Muscle layer of colon (tissue), 2 donors: ENCODE results near the gene TRIM45.

Source experiments
- H3K27ac ChIP-seq: one replicate; pipeline ENCODE4 v1.7.0; 2013; ENCODE audit warnings: low read depth, mild to moderate bottlenecking, low read length, moderate library complexity
- H3K27me3 ChIP-seq, 2 donors: one replicate each; pipeline ENCODE4 v1.7.0; 2013; ENCODE audit warnings: low read length in 2 of 2, mild to moderate bottlenecking in 2 of 2; ENCODE audit not compliant: insufficient read depth in 2 of 2, control insufficient read depth in 1 of 2
- H3K36me3 ChIP-seq: one replicate; pipeline ENCODE4 v1.7.0; 2013; ENCODE audit warnings: mild to moderate bottlenecking, low read length; ENCODE audit not compliant: insufficient read depth
- H3K4me1 ChIP-seq: one replicate; pipeline ENCODE4 v1.7.0; 2013; ENCODE audit warnings: mild to moderate bottlenecking, low read length; ENCODE audit not compliant: insufficient read depth
- H3K4me3 ChIP-seq, 2 donors: one replicate each; pipeline ENCODE4 v1.7.0; 2013; ENCODE audit warnings: low read length in 2 of 2, low read depth in 1 of 2, mild to moderate bottlenecking in 1 of 2, moderate library complexity in 1 of 2
- H3K9ac ChIP-seq: one replicate; pipeline ENCODE4 v1.7.0; 2013; ENCODE audit warnings: low read length
- H3K9me3 ChIP-seq: one replicate; pipeline ENCODE4 v1.7.0; 2013; ENCODE audit warnings: mild to moderate bottlenecking, low read length
- donor health status: abdominal sarcoma.
- donor health status: Adenocarcinoma of cecum.

TRIM45 gene

GRCh38 chr1:117147341-117147831, 25.8 kb upstream of the TRIM45 start:
- Histone ChIP-seq H3K36me3 (no peaks in the 10 kb centered on the region), H3K9me3 (no peaks in the 10 kb centered on the region), H3K9ac (no peak overlapping the region), H3K4me1 (no peaks in the 10 kb centered on the region), H3K27me3 (no peaks in the 10 kb centered on the region), H3K27ac (no peak overlapping the region), H3K4me3 (no peak overlapping the region)

GRCh38 chr1:117146575-117147340, 25.2 kb upstream of the TRIM45 start:
- Histone ChIP-seq H3K4me1 (no peaks in the 10 kb centered on the region), H3K4me3 (no peak overlapping the region), H3K9ac (no peak overlapping the region), H3K9me3 (no peaks in the 10 kb centered on the region), H3K27me3 (no peaks in the 10 kb centered on the region), H3K36me3 (no peaks in the 10 kb centered on the region), H3K27ac (no peak overlapping the region)

DNA sequence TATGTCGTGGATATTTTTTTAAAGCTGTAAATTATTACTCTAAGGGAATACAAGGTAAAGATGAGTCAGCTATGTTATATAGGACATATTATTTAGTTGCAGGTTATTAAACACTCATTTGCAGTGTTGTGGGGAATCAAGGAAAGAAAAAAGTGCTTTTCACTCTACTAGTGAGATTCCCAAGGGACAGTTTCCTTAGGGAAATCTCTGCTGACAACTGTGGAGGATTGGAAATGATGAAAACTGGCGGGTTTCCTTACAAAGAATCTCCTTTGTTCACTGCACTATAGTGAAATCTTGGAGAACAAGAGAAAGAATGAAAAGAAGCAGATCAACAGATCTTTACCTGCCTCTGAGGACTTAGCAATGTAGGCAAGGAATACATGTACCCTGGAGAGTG, 24.5 kb upstream of the TRIM45 start:
- Histone ChIP-seq H3K4me3 (no peak overlapping the region), H3K27me3 (no peaks in the 10 kb centered on the region), H3K9me3 (no peaks in the 10 kb centered on the region), H3K4me1 (no peaks in the 10 kb centered on the region), H3K36me3 (no peaks in the 10 kb centered on the region), H3K9ac (no peak overlapping the region), H3K27ac (no peak overlapping the region)

DNA sequence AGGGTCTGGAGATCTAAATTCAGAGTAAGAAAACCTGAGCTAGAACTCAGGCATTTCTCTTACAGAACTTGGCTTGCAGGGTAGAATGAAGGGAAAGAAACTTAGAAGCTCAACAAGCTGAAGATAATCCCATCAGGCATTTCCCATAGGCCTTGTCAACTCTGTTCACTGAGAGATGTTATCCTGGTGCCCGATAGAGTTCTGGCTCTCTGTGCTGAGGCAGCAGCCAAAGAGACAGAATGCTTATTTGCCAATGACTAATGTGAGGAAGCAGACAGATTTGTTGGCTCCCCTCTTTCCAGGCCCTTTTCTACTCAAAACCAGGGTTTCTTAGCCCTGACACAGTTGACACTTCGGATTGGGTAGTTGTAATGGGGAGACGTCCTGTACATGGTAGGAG, 22.3 kb upstream of the TRIM45 start:
- Histone ChIP-seq H3K4me3 (no peak overlapping the region), H3K9me3 (no peaks in the 10 kb centered on the region), H3K4me1 (no peaks in the 10 kb centered on the region), H3K27me3 (no peaks in the 10 kb centered on the region), H3K36me3 (no peaks in the 10 kb centered on the region), H3K27ac (no peak overlapping the region), H3K9ac (no peak overlapping the region)

DNA sequence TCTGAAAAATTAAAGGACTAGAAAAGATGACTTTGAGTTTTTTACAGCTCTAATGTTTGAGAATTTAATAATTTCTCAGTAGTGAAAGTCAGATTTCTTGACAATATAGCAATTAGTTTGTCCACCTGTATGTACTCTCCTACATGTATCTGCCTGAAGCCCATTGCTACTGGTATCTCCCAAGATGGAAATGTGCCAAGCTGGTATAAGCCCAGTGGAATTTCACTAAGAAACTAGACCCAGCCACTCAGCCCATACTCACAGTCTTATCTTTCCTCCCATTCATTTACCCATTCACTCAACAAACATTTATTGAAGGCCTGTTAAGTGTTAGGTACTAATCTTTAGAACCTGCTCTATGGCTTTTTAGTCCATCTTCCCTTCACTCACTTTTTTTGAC, 21.6 kb upstream of the TRIM45 start:
- H3K4me1 ChIP-seq, result no peaks in the 10 kb centered on the region
- H3K4me3 ChIP-seq, result no peak overlapping the region
- no peaks in the 10 kb centered on the region for H3K36me3 ChIP-seq
- H3K27ac ChIP-seq, result no peak overlapping the region
- no peaks in the 10 kb centered on the region for H3K27me3 ChIP-seq
- no peak overlapping the region for H3K9ac ChIP-seq
- H3K9me3 ChIP-seq, result no peaks in the 10 kb centered on the region

DNA sequence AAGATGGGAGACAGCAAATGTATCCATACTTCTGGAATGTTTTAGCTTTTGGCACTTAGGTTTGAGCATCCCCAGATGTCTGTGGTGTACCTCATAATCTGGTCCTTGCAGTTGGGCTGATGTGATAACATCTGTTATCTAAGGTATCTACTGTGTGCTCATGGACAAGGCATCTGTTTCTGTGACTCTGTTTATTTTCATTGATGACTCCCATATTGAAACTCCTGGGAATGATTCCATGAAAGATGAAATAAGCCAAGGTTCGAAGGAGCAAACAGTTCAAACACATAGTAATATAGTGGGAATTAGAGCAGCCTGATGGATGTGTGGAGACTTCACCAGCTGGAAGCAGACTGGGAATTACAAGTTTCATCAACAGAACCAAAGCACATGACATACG, 20.7 kb upstream of the TRIM45 start:
- H3K27ac ChIP-seq, result no peak overlapping the region
- H3K4me3 ChIP-seq, result no peak overlapping the region
- H3K9ac ChIP-seq, result no peak overlapping the region
- H3K27me3 ChIP-seq, result no peaks in the 10 kb centered on the region
- no peaks in the 10 kb centered on the region for H3K4me1 ChIP-seq
- no peaks in the 10 kb centered on the region for H3K36me3 ChIP-seq
- H3K9me3 ChIP-seq, result no peaks in the 10 kb centered on the region

GRCh38 chr1:117138561-117138960, 17.0 kb upstream of the TRIM45 start:
- no peaks in the 10 kb centered on the region for H3K9me3 ChIP-seq
- no peak overlapping the region for H3K27ac ChIP-seq
- H3K27me3 ChIP-seq, result no peaks in the 10 kb centered on the region
- no peak overlapping the region for H3K4me3 ChIP-seq
- H3K9ac ChIP-seq, result no peak overlapping the region
- H3K4me1 ChIP-seq, result no peaks in the 10 kb centered on the region
- H3K36me3 ChIP-seq, result no peaks in the 10 kb centered on the region

DNA sequence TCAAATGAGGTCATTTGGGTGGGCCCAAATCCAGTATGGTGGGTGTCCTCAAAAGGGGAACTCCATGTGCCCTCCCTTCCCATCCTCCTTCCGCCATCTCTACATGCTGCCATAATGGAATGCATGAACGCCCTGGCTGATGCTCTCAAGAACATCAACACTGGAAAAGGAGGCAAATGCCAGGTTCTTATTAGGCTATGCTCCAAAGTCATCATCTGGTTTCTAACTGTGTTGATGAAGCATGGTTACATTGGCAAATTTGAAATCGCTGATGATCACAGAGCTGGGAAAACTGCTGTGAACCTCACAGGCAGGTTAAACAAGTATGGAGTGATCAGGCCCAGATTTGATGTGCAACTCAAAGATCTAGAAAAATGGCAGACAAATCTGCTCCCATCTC, 16.6 kb upstream of the TRIM45 start:
- Histone ChIP-seq H3K4me3 (no peak overlapping the region), H3K27ac (no peak overlapping the region), H3K4me1 (no peaks in the 10 kb centered on the region), H3K9ac (no peak overlapping the region), H3K27me3 (no peaks in the 10 kb centered on the region), H3K9me3 (no peaks in the 10 kb centered on the region), H3K36me3 (no peaks in the 10 kb centered on the region)

- H3K36me3 ChIP-seq, result no peaks in the 10 kb centered on the region
- no peaks in the 10 kb centered on the region for H3K9me3 ChIP-seq
- H3K4me1 ChIP-seq, result no peaks in the 10 kb centered on the region
- no peaks in the 10 kb centered on the region for H3K27me3 ChIP-seq
- H3K9ac ChIP-seq, result no peak overlapping the region
- H3K4me3 ChIP-seq, result no peak overlapping the region
- no peak overlapping the region for H3K27ac ChIP-seq
Measured at GRCh38 chr1:117137281-117137855, 15.8 kb upstream of the TRIM45 start.

DNA sequence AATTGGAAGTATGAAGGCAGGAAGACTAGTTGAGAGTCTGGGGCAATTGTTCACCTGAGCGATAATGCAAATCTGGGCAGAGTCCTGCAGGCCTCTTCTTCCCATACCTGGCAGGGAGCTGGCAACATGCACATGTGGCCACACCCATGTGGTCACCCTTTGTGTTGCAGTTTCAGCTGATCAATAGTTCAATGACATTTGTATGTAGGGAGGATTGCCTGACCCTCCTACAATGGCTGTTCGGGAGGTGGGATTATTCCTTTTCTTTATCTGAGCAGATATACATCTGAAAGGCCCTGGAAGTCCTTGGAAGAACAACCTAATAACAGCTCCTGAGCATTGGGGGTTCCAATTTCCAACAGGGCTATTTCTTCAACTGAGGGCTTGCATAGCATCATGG, 15.2 kb upstream of the TRIM45 start:
- H3K4me1 ChIP-seq, result no peaks in the 10 kb centered on the region
- no peaks in the 10 kb centered on the region for H3K36me3 ChIP-seq

GRCh38 chr1:117135329-117135728, 13.8 kb upstream of the TRIM45 start:
- H3K27ac ChIP-seq, result no peak overlapping the region
- no peaks in the 10 kb centered on the region for H3K27me3 ChIP-seq
- no peaks in the 10 kb centered on the region for H3K9me3 ChIP-seq
- no peak overlapping the region for H3K4me3 ChIP-seq
- H3K36me3 ChIP-seq, result no peaks in the 10 kb centered on the region
- no peak overlapping the region for H3K9ac ChIP-seq
- no peaks in the 10 kb centered on the region for H3K4me1 ChIP-seq

More for the DNA sequence above, 15.2 kb upstream of the TRIM45 start:
- Histone ChIP-seq H3K4me3 (no peak overlapping the region), H3K27ac (no peak overlapping the region), H3K9me3 (no peaks in the 10 kb centered on the region), H3K27me3 (no peaks in the 10 kb centered on the region), H3K9ac (no peak overlapping the region)

DNA sequence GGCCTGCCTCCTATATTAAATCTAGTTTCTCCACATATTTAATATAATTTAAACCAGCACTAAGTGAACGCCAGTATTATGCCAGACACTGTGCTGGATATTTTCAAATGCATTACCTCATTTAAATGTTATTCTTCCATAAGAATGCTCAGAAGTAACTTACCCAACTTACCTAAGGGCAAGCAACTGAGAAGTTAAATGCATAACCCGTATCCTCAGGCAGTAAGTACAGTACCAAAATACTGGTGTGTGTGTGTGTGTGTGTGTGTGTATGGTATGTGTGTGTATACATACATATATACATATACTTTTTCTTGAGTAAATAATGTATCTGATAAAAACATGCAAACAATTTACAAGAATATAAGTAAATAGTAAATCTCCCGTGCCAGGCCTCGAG, 9.0 kb upstream of the TRIM45 start:
- Histone ChIP-seq H3K4me1 (no peaks in the 10 kb centered on the region), H3K9ac (no peak overlapping the region), H3K9me3 (no peaks in the 10 kb centered on the region), H3K27ac (no peak overlapping the region), H3K4me3 (no peak overlapping the region), H3K36me3 (no peaks in the 10 kb centered on the region), H3K27me3 (no peaks in the 10 kb centered on the region)
